Brain microvascular endothelial cell (primary cell): Measurements from ENCODE around the gene DPP3.
"Not testable (repeated sequence)": the region's sequence is repeated elsewhere in the genome, so short reads cannot be mapped to it uniquely, and the experiment has no call there.

Experiments used
- DNase-seq: peaks from one replicate; pipeline ENCODE4 v3.0.0-alpha.2; 2020
- H3K27ac ChIP-seq: fragments of 250-450 bp; sonication (Bioruptor Pico); 2 replicates; pipeline ENCODE4 v1.5.1; 2020; ENCODE audit warnings: mild to moderate bottlenecking, moderate library complexity
- H3K27me3 ChIP-seq: fragments of 250-450 bp; sonication (Bioruptor Pico); replicated peaks from 2 replicates; pipeline ENCODE4 v1.5.1; 2020; ENCODE audit warnings: mild to moderate bottlenecking
- H3K36me3 ChIP-seq: fragments of 250-450 bp; sonication (Bioruptor Pico); replicated peaks from 2 replicates; pipeline ENCODE4 v1.5.1; 2020; ENCODE audit warnings: mild to moderate bottlenecking
- H3K4me3 ChIP-seq: 2 replicates; pipeline ENCODE4 v1.5.1; 2011; ENCODE audit warnings: low read depth, mild to moderate bottlenecking, control low read depth, low read length, moderate library complexity
- CTCF ChIP-seq: IDR thresholded peaks from 2 replicates; pipeline ENCODE4 v1.5.1; 2011; ENCODE audit warnings: low read depth, mild to moderate bottlenecking, moderate library complexity, low read length, control low read depth, inconsistent platforms; ENCODE audit errors: missing control alignments
- in situ Hi-C: cut with HindIII; loops from 2 replicates; pipeline ENCODE4 v1.10.0; 2017; ENCODE audit warnings: low sequenced_read_pairs, low pct_ligation_motif_present

The DPP3 gene

GRCh38 chr11:66480117-66480938 is at the start of gene DPP3:
DPP3 (plus strand) TSS chr11:66480434; CDS start chr11:66482201, 1,767 bp downstream.
- Histone ChIP-seq H3K4me3 (peak within 1 kb of the TSS; percentile 80), H3K36me3 (peaks cover 2% of the 10 kb centered on the region), H3K27ac (peak within 1 kb of the TSS; percentile 87), H3K27me3 (no peaks in the 10 kb centered on the region)
- in situ Hi-C loops, result no loop called here
- no peak for TF ChIP-seq CTCF
- DNase-seq, result peak; percentile 94

- H3K27ac ChIP-seq, DNase-seq, in situ Hi-C loops, H3K36me3 ChIP-seq, H3K27me3 ChIP-seq, H3K4me3 ChIP-seq: not testable (repeated sequence)
Observed at GRCh38 chr11:66431287-66431686, 48.9 kb upstream of the DPP3 start.

GRCh38 chr11:66431871-66432329 is 48.3 kb upstream of the DPP3 start:
- not testable (repeated sequence) for DNase-seq, H3K4me3 ChIP-seq

GRCh38 chr11:66432597-66432996 is 47.6 kb upstream of the DPP3 start:
- no peak for TF ChIP-seq CTCF
- Histone ChIP-seq H3K27ac (no peak overlapping the region), H3K27me3 (no peaks in the 10 kb centered on the region), H3K4me3 (no peak overlapping the region), H3K36me3 (peaks cover 14% of the 10 kb centered on the region)
- no peak for DNase-seq
- in situ Hi-C loops, result no loop called here

More at GRCh38 chr11:66431871-66432329, 48.3 kb upstream of the DPP3 start:
- in situ Hi-C loops, H3K27ac ChIP-seq, H3K27me3 ChIP-seq: not testable (repeated sequence)
- peaks cover 13% of the 10 kb centered on the region for H3K36me3 ChIP-seq

GRCh38 chr11:66437979-66438503 is 42.2 kb upstream of the DPP3 start:
- H3K27ac ChIP-seq, result peak overlapping the region; percentile 82
- no peak for DNase-seq
- in situ Hi-C loops, result no loop called here
- H3K36me3 ChIP-seq, result peaks cover 14% of the 10 kb centered on the region
- TF ChIP-seq CTCF, result no peak
- H3K27me3 ChIP-seq, result no peaks in the 10 kb centered on the region
- peak overlapping the region; percentile 92 for H3K4me3 ChIP-seq

GRCh38 chr11:66438504-66439466 is 41.4 kb upstream of the DPP3 start, which contains the start of gene MRPL11:
MRPL11 (minus strand) TSS chr11:66438848; CDS start chr11:66438754, 94 bp downstream.
- TF ChIP-seq CTCF, result peak; percentile 76
- H3K4me3 ChIP-seq, result peak within 1 kb of the TSS; percentile 92

GRCh38 chr11:66440101-66440939 is 39.9 kb upstream of the DPP3 start:
- peaks cover 14% of the 10 kb centered on the region for H3K36me3 ChIP-seq
- H3K27me3 ChIP-seq, in situ Hi-C loops, H3K27ac ChIP-seq, H3K4me3 ChIP-seq, DNase-seq: not testable (repeated sequence)

More at GRCh38 chr11:66438504-66439466, 41.4 kb upstream of the DPP3 start, which contains the start of gene MRPL11:
- no peaks in the 10 kb centered on the region for H3K27me3 ChIP-seq
- in situ Hi-C loops, result no loop called here
- H3K27ac ChIP-seq, result peak within 1 kb of the TSS; percentile 82
- peak; percentile 91 for DNase-seq
- peaks cover 14% of the 10 kb centered on the region for H3K36me3 ChIP-seq

GRCh38 chr11:66440940-66441282 is 39.3 kb upstream of the DPP3 start:
- in situ Hi-C loops, H3K27me3 ChIP-seq, DNase-seq, H3K4me3 ChIP-seq, H3K27ac ChIP-seq: not testable (repeated sequence)
- H3K36me3 ChIP-seq, result peaks cover 11% of the 10 kb centered on the region
